Testis (tissue), 3 donors: ENCODE measurements around the gene MIEN1. TPM values are rescaled to one million over a fixed set of nuclear protein-coding genes. Genes with fewer than 3 reads are reported as not detected.
"Not testable (repeated sequence)": the region's sequence is repeated elsewhere in the genome, so short reads cannot be mapped to it uniquely, and the experiment has no call there.

Experiments used
- DNase-seq: peaks from one replicate; pipeline ENCODE4 v3.0.0-alpha.2; 2019
- H3K27ac ChIP-seq, 2 donors: fragments of 200-600 bp; sonication (generic); one replicate each; pipeline ENCODE4 v1.5.1; 2019
- H3K27me3 ChIP-seq: fragments of 200-600 bp; sonication (generic); one replicate; pipeline ENCODE4 v1.5.1; 2019
- H3K36me3 ChIP-seq: fragments of 200-600 bp; sonication (generic); one replicate; pipeline ENCODE4 v1.5.1; 2017; ENCODE audit warnings: low read depth; ENCODE audit errors: missing control alignments
- H3K4me1 ChIP-seq: fragments of 200-600 bp; sonication (generic); one replicate; pipeline ENCODE4 v1.5.1; 2019
- H3K4me3 ChIP-seq, 2 donors: fragments of 200-600 bp; sonication (generic); one replicate each; pipeline ENCODE4 v1.5.1; 2017 to 2019
- H3K9me3 ChIP-seq: fragments of 200-600 bp; sonication (generic); one replicate; pipeline ENCODE4 v1.5.1; 2017
- POLR2A ChIP-seq: fragments of 450-650 bp; IDR thresholded peaks from one replicate; pipeline ENCODE4 v1.6.1; 2017; ENCODE audit warnings: antibody characterized with exemption, mild to moderate bottlenecking, moderate library complexity
- WGBS, 2 donors: methylation state at CpG; one replicate each; pipeline ENCODE4 v1.1.5; 2018; 5-methylcytosine and 5-hydroxymethylcytosine counted together
- intact Hi-C: fragments of 100-400 bp; cut with DNase I; formaldehyde crosslinking; loops from one replicate; pipeline ENCODE4 v1.15.1; 2023; ENCODE audit warnings: low total_unique reads
- polyA plus RNA-seq: library from polyadenylated mRNA; stranded (reverse); fragments of 350-450 nt; fragmentation: Illumina TruSeq; extraction: RNeasy Lipid Tissue Mini Kit (QIAGEN cat#74804); gene quantifications from one replicate; pipeline ENCODE4 v1.2.3, GENCODE V29; 2014; ENCODE audit warnings: low read depth, low replicate concordance; ENCODE audit not compliant: insufficient read depth
- total RNA-seq, 2 donors: library from RNA; depleted of rRNA; stranded (reverse); fragments of >200 nt; gene quantifications; one replicate each; pipeline ENCODE4 v1.2.3, GENCODE V29; 2016
- TF ChIP-seq, protein P1 (sequence below), 3 experiments: fragments of 450-650 bp in 2 of 3; fragments of 200-600 bp in 1 of 3; sonication (generic) in 1 of 3; IDR thresholded peaks; one replicate each; pipeline ENCODE4 v1.5.1; 2016 to 2019; ENCODE audit warnings: antibody characterized with exemption in 3 of 3, mild to moderate bottlenecking in 2 of 3, moderate library complexity in 1 of 3

The MIEN1 gene
- total and polyA plus RNA-seq, 3 donors from 2014 or later: 47.9 to 89.1 (median 53.1) TPM

DNA sequence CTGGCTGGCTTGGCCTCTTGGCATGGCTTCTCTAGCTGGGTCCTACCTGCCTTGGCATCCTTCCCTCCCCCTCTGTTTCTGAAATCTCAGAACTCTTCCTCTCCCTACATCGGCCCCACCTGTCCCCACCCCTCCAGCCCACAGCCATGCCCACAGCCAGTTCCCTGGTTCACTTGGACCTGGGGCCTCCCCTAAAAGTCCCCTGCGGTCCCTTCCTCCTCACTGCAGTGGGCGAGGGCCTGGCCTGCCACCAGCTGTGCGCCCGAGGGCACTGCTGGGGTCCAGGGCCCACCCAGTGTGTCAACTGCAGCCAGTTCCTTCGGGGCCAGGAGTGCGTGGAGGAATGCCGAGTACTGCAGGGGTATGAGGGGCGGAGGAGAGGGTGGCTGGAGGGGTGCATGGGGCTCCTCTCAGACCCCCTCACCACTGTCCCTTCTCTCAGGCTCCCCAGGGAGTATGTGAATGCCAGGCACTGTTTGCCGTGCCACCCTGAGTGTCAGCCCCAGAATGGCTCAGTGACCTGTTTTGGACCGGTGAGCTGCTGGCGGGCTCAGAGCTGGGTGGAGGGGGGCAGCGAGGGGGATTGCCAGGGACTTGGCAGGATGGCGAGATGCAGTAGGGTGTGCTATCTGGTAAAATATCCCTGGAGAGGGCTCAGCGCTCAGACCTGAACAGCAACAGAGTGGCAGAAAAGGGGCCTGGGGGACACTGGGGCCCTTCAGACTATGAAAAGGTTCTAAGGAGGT, 14.1 kb downstream of the MIEN1 start:
- Histone ChIP-seq H3K9me3 (no peaks in the 10 kb centered on the region), H3K36me3 (no peaks in the 10 kb centered on the region), H3K27me3 (no peaks in the 10 kb centered on the region), H3K4me1 (no peaks in the 10 kb centered on the region), H3K27ac (no peak overlapping the region), H3K4me3 (no peak overlapping the region)
- TF ChIP-seq, protein P1, sequence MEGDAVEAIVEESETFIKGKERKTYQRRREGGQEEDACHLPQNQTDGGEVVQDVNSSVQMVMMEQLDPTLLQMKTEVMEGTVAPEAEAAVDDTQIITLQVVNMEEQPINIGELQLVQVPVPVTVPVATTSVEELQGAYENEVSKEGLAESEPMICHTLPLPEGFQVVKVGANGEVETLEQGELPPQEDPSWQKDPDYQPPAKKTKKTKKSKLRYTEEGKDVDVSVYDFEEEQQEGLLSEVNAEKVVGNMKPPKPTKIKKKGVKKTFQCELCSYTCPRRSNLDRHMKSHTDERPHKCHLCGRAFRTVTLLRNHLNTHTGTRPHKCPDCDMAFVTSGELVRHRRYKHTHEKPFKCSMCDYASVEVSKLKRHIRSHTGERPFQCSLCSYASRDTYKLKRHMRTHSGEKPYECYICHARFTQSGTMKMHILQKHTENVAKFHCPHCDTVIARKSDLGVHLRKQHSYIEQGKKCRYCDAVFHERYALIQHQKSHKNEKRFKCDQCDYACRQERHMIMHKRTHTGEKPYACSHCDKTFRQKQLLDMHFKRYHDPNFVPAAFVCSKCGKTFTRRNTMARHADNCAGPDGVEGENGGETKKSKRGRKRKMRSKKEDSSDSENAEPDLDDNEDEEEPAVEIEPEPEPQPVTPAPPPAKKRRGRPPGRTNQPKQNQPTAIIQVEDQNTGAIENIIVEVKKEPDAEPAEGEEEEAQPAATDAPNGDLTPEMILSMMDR (IDR thresholded peaks at IDR 0.05): no peak
- TF ChIP-seq POLR2A: no peak
- intact Hi-C loops: no loop called here
- no peak for DNase-seq
- WGBS, 2 donors: 78 to 93% methylated on average over 4 to 15 of the region's 15 CpGs

DNA sequence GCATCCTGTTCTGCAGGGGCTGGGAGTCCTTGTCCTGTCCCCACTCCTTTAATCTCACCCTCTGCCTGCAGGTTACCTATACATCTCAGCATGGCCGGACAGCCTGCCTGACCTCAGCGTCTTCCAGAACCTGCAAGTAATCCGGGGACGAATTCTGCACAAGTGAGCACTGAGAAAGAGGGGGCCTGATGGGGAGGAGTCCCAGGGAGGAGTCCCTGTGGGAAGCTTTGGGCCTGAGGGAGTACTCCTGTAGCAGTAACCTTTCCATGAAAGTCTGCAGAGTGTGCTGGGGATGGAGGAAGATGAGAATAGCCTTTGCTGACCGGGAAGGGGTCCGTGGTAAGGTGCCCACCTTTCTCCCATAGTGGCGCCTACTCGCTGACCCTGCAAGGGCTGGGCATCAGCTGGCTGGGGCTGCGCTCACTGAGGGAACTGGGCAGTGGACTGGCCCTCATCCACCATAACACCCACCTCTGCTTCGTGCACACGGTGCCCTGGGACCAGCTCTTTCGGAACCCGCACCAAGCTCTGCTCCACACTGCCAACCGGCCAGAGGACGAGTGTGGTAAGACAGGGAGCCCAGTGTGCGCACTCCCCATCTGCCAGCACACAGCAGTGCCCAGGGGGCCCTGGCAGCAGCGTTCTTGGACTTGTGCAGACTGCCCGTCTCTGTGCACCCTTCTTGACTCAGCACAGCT, 14.8 kb downstream of the MIEN1 start:
- Histone ChIP-seq H3K36me3 (no peaks in the 10 kb centered on the region), H3K9me3 (no peaks in the 10 kb centered on the region), H3K4me1 (no peaks in the 10 kb centered on the region), H3K27ac (no peak overlapping the region), H3K27me3 (no peaks in the 10 kb centered on the region), H3K4me3 (no peak overlapping the region)
- TF ChIP-seq POLR2A: no peak
- TF ChIP-seq, protein P1 (IDR thresholded peaks at IDR 0.05): no peak
- DNase-seq: no peak
- WGBS, 2 donors: 94 to 100% methylated on average over 3 to 18 of the region's 18 CpGs
- intact Hi-C loops: no loop called here

DNA sequence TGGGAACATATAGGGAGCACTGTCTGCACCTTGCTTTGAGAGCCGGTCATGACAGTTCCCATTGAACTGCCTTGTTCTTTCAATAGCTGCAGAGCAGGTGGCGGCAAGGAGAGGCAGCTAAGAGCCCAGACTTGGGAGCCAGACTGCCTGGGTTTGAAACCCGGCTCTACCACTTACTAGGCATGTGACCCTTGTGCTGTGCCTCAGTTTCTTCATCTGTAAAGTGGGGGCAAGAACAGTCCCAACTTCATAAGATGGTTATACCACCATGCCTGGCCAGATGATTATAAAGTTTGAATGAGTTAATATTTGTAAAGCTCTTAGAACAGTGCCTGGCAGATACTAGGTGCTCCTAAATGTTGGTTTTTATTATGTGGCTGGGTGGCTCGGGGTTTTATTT, 16.1 kb downstream of the MIEN1 start:
- Histone ChIP-seq H3K36me3 (no peaks in the 10 kb centered on the region), H3K4me1 (no peaks in the 10 kb centered on the region), H3K4me3 (no peak overlapping the region), H3K9me3 (no peaks in the 10 kb centered on the region), H3K27ac (no peak overlapping the region), H3K27me3 (no peaks in the 10 kb centered on the region)
- 91 to 95% methylated on average over 4 of the region's 4 CpGs for WGBS, 2 donors
- DNase-seq: no peak
- TF ChIP-seq, protein P1 (IDR thresholded peaks at IDR 0.05): no peak
- no peak for TF ChIP-seq POLR2A
- intact Hi-C loops: no loop called here

DNA sequence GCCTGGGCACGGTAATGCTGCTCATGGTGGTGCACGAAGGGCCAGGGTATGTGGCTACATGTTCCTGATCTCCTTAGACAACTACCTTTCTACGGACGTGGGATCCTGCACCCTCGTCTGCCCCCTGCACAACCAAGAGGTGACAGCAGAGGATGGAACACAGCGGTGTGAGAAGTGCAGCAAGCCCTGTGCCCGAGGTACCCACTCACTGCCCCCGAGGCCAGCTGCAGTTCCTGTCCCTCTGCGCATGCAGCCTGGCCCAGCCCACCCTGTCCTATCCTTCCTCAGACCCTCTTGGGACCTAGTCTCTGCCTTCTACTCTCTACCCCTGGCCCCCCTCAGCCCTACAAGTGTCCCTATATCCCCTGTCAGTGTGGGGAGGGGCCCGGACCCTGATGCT, 18.5 kb downstream of the MIEN1 start:
- no peak for DNase-seq
- 86 to 94% methylated on average over 8 to 10 of the region's 10 CpGs for WGBS, 2 donors
- H3K4me3 ChIP-seq: no peak overlapping the region
- H3K9me3 ChIP-seq: no peaks in the 10 kb centered on the region
- H3K27ac ChIP-seq: no peak overlapping the region
- H3K4me1 ChIP-seq: no peaks in the 10 kb centered on the region
- no peak for TF ChIP-seq POLR2A
- TF ChIP-seq, protein P1 (IDR thresholded peaks at IDR 0.05): no peak
- H3K36me3 ChIP-seq: no peaks in the 10 kb centered on the region
- no peaks in the 10 kb centered on the region for H3K27me3 ChIP-seq
- intact Hi-C loops: no loop called here

DNA sequence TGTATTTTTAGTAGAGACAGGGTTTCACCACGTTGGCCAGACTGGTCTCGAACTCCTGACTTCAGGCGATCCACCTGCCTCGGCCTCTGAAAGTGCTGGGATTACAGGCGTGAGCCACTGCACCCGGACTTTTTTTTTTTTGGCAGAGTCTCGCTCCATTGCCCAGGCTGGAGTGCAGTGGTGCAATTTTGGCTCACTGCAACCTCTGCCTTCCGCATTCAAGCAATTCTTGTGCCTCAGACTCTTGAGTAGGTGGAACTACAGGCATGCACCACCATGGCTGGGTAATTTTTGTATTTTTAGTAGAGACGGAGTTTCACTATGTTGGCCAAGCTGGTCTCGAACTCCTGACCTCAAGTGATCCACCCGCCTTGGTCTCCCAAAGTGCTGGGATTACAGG, 19.3 kb downstream of the MIEN1 start:
- H3K36me3 ChIP-seq, H3K4me1 ChIP-seq, intact Hi-C loops, H3K4me3 ChIP-seq, H3K27me3 ChIP-seq, DNase-seq, H3K27ac ChIP-seq, H3K9me3 ChIP-seq: not testable (repeated sequence)
- WGBS, 2 donors: 83 to 91% methylated on average over 11 of the region's 11 CpGs
